ENCODE data around the gene BLZF1.
A peak's percentile ranks its signal among the peaks of the same experiment; 100 is the strongest.
"Not testable (repeated sequence)": the region's sequence is repeated elsewhere in the genome, so short reads cannot be mapped to it uniquely, and the experiment has no call there.

Gene BLZF1

DNA sequence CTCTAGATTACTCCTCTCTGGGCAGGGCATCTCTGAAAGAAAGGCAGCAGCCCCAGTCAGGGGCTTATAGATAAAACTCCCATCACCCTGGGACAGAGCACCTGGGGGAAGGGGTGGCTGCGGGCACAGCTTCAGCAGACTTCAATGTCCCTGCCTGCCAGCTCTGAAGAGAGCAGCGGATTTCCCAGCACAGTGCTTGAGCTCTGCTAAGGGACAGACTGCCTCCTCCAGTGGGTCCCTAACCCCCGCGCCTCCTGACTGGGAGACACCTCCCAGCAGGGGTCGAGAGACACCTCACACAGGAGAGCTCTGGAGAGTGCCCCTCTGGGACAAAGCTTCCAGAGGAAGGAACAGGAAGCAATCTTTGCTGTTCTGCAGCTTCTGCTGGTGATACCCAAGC, 40.3 kb downstream of the BLZF1 start:
- H3K27ac ChIP-seq (ENCODE audit: low read length); H3K4me3 ChIP-seq (ENCODE audit: low read depth in 1 of 2, low read length in 2 of 2); H3K27me3 ChIP-seq (ENCODE audit: low read depth, low read length); H3K36me3 ChIP-seq (ENCODE audit: control insufficient read depth in 1 of 2, insufficient read depth in 2 of 2, low read length in 2 of 2); H3K4me1 ChIP-seq (ENCODE audit: control insufficient read depth in 1 of 2, insufficient read depth in 2 of 2, low read length in 2 of 2): not testable (repeated sequence)
- peaks cover 0 to 26% of the 10 kb centered on the region in 2 donors for H3K9me3 ChIP-seq (ENCODE audit: control insufficient read depth in 1 of 2, low read length in 2 of 2)

DNA sequence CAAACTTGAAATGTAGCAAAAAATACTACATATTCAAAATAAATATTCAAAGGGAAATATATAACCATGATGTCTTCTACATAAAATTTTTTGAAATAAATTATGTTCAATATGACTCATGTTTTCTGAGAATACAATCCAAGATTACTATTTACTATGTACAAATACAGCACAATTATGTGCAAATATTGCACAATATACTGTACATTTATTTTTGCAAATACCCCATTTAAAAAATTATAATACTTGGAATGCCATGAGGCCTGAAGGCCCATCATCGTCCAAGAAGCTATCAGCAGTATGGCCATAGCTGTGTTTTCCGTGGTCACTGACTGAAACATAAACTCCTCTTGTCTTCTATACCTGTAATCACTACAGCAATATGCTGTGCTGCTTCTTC, 47.0 kb downstream of the BLZF1 start:
- Histone ChIP-seq H3K4me1 (ENCODE audit: control insufficient read depth in 1 of 2, insufficient read depth in 2 of 2, low read length in 2 of 2) (no peaks in the 10 kb centered on the region), H3K4me3 (ENCODE audit: low read depth in 1 of 2, low read length in 2 of 2) (no peak overlapping the region), H3K27ac (ENCODE audit: low read length) (no peak overlapping the region), H3K9me3 (ENCODE audit: control insufficient read depth in 1 of 2, low read length in 2 of 2) (peaks cover 0 to 6% of the 10 kb centered on the region in 2 donors), H3K27me3 (ENCODE audit: low read depth, low read length) (no peaks in the 10 kb centered on the region), H3K36me3 (ENCODE audit: control insufficient read depth in 1 of 2, insufficient read depth in 2 of 2, low read length in 2 of 2) (no peaks in the 10 kb centered on the region)

DNA sequence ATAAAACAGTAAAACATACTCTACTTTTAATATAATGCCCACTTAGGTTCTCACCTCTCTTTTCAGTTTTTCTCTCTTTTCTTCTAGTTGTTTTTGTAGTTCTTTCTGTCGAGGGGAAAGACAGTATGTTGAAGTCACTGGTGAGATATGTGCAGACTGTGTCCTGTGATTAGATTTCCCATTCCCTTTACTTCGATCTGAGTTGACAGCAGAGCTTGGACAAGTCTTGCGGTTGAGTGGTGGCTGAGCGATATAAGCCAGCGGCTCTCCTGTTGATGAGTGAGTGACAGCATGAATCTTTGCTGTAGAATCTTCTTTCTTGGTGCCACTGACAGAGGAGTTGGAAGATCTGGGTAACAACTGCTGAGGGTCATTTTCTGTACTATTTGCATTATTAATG, 53.3 kb downstream of the BLZF1 start:
- no peaks in the 10 kb centered on the region for H3K27me3 ChIP-seq (ENCODE audit: low read depth, low read length)
- no peak overlapping the region for H3K27ac ChIP-seq (ENCODE audit: low read length)
- H3K36me3 ChIP-seq (ENCODE audit: control insufficient read depth in 1 of 2, insufficient read depth in 2 of 2, low read length in 2 of 2), result no peaks in the 10 kb centered on the region
- no peaks in the 10 kb centered on the region for H3K4me1 ChIP-seq (ENCODE audit: control insufficient read depth in 1 of 2, insufficient read depth in 2 of 2, low read length in 2 of 2)
- no peaks in the 10 kb centered on the region for H3K9me3 ChIP-seq (ENCODE audit: control insufficient read depth in 1 of 2, low read length in 2 of 2)
- no peak overlapping the region for H3K4me3 ChIP-seq (ENCODE audit: low read depth in 1 of 2, low read length in 2 of 2)

DNA sequence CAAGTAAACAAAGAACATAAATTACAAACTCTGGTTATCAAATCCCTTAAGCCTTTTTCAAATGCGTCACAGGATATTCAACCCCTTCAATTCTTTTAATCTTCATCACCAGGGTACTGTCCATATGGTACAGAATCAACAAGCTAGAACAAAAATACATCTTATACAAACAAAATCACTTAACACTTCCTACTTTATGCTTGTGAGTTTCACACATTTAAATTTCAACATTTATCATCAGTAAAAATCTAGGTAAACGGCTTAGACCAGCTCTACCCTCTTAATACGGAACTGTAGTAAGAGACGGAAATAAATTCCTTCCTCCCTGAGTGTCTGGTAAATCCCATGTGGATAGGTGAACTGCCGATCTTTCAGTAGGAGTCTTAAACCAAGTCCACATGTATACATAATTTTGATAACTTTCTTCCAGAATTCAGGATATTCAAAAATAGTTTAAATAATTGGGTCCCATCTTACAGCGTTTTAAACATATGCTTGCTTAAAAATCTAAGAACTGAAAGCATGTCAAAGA, 58.2 kb downstream of the BLZF1 start:
- peaks cover 7% of the 10 kb centered on the region for H3K27me3 ChIP-seq (ENCODE audit: low read depth, low read length)
- peak overlapping the region in 1 of 2 donors; percentile 77 for H3K4me3 ChIP-seq (ENCODE audit: low read depth in 1 of 2, low read length in 2 of 2)
- H3K9me3 ChIP-seq (ENCODE audit: control insufficient read depth in 1 of 2, low read length in 2 of 2), result no peaks in the 10 kb centered on the region
- no peaks in the 10 kb centered on the region for H3K36me3 ChIP-seq (ENCODE audit: control insufficient read depth in 1 of 2, insufficient read depth in 2 of 2, low read length in 2 of 2)
- peaks cover 0 to 4% of the 10 kb centered on the region in 2 donors for H3K4me1 ChIP-seq (ENCODE audit: control insufficient read depth in 1 of 2, insufficient read depth in 2 of 2, low read length in 2 of 2)
- no peak overlapping the region for H3K27ac ChIP-seq (ENCODE audit: low read length)

DNA sequence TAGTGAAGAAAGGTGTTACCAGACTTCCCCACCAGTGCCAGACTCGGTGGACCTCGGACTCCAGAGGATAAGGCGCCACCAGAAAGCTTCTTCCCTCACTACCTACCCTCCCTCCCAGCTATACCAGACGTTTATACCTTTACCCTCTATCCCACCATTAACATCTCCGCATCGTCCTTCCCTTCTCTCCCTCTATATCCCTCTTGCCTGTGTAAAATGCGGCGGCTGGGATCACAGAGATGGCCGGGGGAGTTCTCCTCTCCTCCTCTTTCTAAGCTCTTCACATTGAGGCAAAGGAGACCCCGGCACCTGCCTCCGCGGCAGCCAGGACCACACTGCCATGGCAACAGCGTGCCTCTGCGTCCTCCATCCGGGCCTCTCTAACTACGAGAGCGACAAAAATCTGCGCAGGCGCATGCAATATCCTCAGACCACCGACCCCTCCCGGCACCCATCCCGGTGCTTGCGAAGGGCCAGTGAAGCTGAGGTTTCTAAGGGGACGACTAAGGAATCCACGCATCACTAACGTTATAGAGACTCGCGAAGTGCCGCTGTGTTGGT, 59.2 kb downstream of the BLZF1 start, which contains the start of gene CCDC181:
TSS of gene CCDC181 (minus strand) at position 394 of the 561 bp plus-strand sequence. CDS start 2,547 bp downstream, outside the sequence.
- no peak within 1 kb of the TSS for H3K27ac ChIP-seq (ENCODE audit: low read length)
- peak within 1 kb of the TSS; percentile 64 to 77 for H3K4me3 ChIP-seq (ENCODE audit: low read depth in 1 of 2, low read length in 2 of 2)
- peaks cover 7% of the 10 kb centered on the region for H3K27me3 ChIP-seq (ENCODE audit: low read depth, low read length)
- no peaks in the 10 kb centered on the region for H3K36me3 ChIP-seq (ENCODE audit: control insufficient read depth in 1 of 2, insufficient read depth in 2 of 2, low read length in 2 of 2)
- peaks cover 0 to 4% of the 10 kb centered on the region in 2 donors for H3K4me1 ChIP-seq (ENCODE audit: control insufficient read depth in 1 of 2, insufficient read depth in 2 of 2, low read length in 2 of 2)
- H3K9me3 ChIP-seq (ENCODE audit: control insufficient read depth in 1 of 2, low read length in 2 of 2), result peaks cover 0 to under 1% of the 10 kb centered on the region in 2 donors

All from muscle layer of duodenum (tissue), 2 donors.